HepG2 (cell line): ENCODE results near the gene CDK2AP2. TPM values are rescaled to one million over a fixed set of nuclear protein-coding genes. Genes with fewer than 3 reads are reported as not detected.

Source experiments
- ASH2L ChIP-seq: fragments of 300-600, 200-600 bp; sonication (generic); IDR thresholded peaks from 2 replicates; pipeline ENCODE4 v1.7.0; 2017; ENCODE audit warnings: low read depth, mild to moderate bottlenecking, moderate library complexity, mixed read lengths, low read length; ENCODE audit not compliant: insufficient read length
- HES4 ChIP-seq: sonication (generic); formaldehyde crosslinking; IDR thresholded peaks from 2 replicates; pipeline ENCODE4 v1.9.0; 2021; ENCODE audit warnings: mild to moderate bottlenecking, missing genetic modification reagents, borderline replicate concordance
- HMGXB3 ChIP-seq: sonication (generic); formaldehyde crosslinking; IDR thresholded peaks from 2 replicates; pipeline ENCODE4 v1.4.0; 2020; ENCODE audit warnings: missing genetic modification reagents, borderline replicate concordance
- MLXIP ChIP-seq: sonication (generic); formaldehyde crosslinking; IDR thresholded peaks from 2 replicates; pipeline ENCODE4 v1.9.0; 2021; ENCODE audit warnings: missing genetic modification reagents, borderline replicate concordance
- MTA3 ChIP-seq: sonication (generic); formaldehyde crosslinking; IDR thresholded peaks from 2 replicates; pipeline ENCODE4 v1.4.0; 2020; ENCODE audit warnings: missing genetic modification reagents
- NR1H2 ChIP-seq: sonication (generic); formaldehyde crosslinking; IDR thresholded peaks from 2 replicates; pipeline ENCODE4 v1.8.1; 2022; ENCODE audit warnings: low read depth, missing genetic modification reagents, borderline replicate concordance
- TRAFD1 ChIP-seq: sonication (generic); formaldehyde crosslinking; IDR thresholded peaks from 2 replicates; pipeline ENCODE4 v1.5.1; 2020; ENCODE audit warnings: missing genetic modification reagents, mild to moderate bottlenecking, borderline replicate concordance
- ZNF251 ChIP-seq: sonication (generic); formaldehyde crosslinking; IDR thresholded peaks from 2 replicates; pipeline ENCODE4 v1.9.0; 2021; ENCODE audit warnings: mild to moderate bottlenecking, missing genetic modification reagents
- ZNF563 ChIP-seq: sonication (generic); formaldehyde crosslinking; IDR thresholded peaks from 2 replicates; pipeline ENCODE4 v1.8.0; 2022; ENCODE audit warnings: mild to moderate bottlenecking, moderate library complexity, missing genetic modification reagents
- ZNF75D ChIP-seq: sonication (generic); formaldehyde crosslinking; IDR thresholded peaks from 2 replicates; pipeline ENCODE4 v1.8.1; 2023; ENCODE audit warnings: missing genetic modification reagents, mild to moderate bottlenecking, borderline replicate concordance
- ZNF766 ChIP-seq: sonication (generic); formaldehyde crosslinking; IDR thresholded peaks from 2 replicates; pipeline ENCODE4 v1.5.0; 2020; ENCODE audit warnings: missing genetic modification reagents, borderline replicate concordance
- polyA plus RNA-seq, 8 experiments: library from polyadenylated mRNA; depleted of rRNA in 3 of 8; stranded (reverse) in 7 of 8; unstranded in 1 of 8; fragments of >200 nt; fragmentation: Illumina TruSeq in 4 of 8; extraction: Trizol in 4 of 8; gene quantifications; 2 replicates each; pipeline versions ENCODE4 v1.2.1 to v1.2.3, GENCODE V29; 2011 to 2016; ENCODE audit warnings: low read depth in 4 of 8, missing spikeins in 1 of 8, mixed read lengths in 1 of 8; ENCODE audit not compliant: insufficient read depth in 1 of 8
- total RNA-seq, 5 experiments: library from RNA; depleted of rRNA; stranded (reverse); fragments of >200 nt; fragmentation: Illumina TruSeq; extraction: Trizol; gene quantifications; 2 replicates each; pipeline ENCODE4 v1.2.3, GENCODE V29; 2016; ENCODE audit warnings: low read depth in 1 of 5
- TF ChIP-seq, protein P1 (sequence below): sonication (generic); formaldehyde crosslinking; IDR thresholded peaks from 2 replicates; pipeline ENCODE4 v1.8.0; 2022; ENCODE audit warnings: mild to moderate bottlenecking, missing genetic modification reagents
- TF ChIP-seq, protein P2 (sequence below): sonication (generic); formaldehyde crosslinking; conservative IDR thresholded peaks from 2 replicates; pipeline ENCODE4 v1.4.0; 2020; ENCODE audit warnings: missing genetic modification reagents
- TF ChIP-seq, protein P3 (sequence below): sonication (generic); formaldehyde crosslinking; IDR thresholded peaks from 2 replicates; pipeline ENCODE4 v1.5.1; 2020; ENCODE audit warnings: missing genetic modification reagents, mild to moderate bottlenecking, borderline replicate concordance

The CDK2AP2 gene
- total and polyA plus RNA-seq, 2 of the 13 experiments (the other 11 are each of a cell fraction or from before 2014, with no cell fraction given): 15.0 to 23.2 TPM

DNA sequence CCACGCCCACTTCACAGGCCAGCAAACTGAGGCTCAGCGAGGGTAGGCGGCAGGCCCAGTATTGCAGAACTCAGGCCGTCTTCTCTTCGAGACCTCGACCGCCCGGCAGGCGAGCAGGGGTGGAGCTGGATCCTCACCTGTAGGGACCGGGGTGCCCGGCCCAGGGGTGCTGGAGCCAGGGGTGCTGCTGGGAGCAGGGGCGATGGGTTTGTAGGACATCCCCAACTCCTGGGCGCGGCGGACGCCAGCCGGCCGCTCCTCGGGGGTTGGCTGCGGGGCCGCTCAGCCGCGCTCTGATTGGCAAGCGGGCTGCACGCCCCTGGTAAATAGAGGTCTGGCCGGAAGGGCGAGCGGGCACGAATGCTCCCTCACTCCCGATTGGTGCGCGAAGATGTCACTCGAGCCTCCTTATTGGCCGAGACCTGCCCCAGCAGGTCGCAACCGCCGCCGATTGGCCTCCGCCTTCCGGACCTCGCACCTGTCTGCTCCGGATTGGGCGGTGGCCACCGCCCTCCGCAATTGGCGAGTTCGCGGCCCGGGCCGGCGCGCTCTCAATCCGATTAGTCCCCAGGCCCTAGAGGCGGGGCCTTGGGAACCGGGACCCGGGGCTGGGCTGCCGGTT is at the start of gene CDK2AP2 (continued):
- TF ChIP-seq, protein P1, sequence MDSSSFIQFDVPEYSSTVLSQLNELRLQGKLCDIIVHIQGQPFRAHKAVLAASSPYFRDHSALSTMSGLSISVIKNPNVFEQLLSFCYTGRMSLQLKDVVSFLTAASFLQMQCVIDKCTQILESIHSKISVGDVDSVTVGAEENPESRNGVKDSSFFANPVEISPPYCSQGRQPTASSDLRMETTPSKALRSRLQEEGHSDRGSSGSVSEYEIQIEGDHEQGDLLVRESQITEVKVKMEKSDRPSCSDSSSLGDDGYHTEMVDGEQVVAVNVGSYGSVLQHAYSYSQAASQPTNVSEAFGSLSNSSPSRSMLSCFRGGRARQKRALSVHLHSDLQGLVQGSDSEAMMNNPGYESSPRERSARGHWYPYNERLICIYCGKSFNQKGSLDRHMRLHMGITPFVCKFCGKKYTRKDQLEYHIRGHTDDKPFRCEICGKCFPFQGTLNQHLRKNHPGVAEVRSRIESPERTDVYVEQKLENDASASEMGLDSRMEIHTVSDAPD (CRISPR knock-in tag): no peak
- TF ChIP-seq HES4: peak; percentile 63; the same call in 1 of the 2 replicates
- TF ChIP-seq, protein P2, sequence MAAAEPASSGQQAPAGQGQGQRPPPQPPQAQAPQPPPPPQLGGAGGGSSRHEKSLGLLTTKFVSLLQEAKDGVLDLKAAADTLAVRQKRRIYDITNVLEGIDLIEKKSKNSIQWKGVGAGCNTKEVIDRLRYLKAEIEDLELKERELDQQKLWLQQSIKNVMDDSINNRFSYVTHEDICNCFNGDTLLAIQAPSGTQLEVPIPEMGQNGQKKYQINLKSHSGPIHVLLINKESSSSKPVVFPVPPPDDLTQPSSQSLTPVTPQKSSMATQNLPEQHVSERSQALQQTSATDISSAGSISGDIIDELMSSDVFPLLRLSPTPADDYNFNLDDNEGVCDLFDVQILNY (CRISPR knock-in tag): peak; percentile 88
- no peak for TF ChIP-seq MLXIP (CRISPR knock-in tag)
- no peak for TF ChIP-seq ZNF766 (CRISPR knock-in tag)
- no peak for TF ChIP-seq ZNF251
- no peak for TF ChIP-seq NR1H2
- TF ChIP-seq ZNF563 (CRISPR knock-in tag): peak; percentile 67
- no peak; the same call in 1 of the 2 replicates for TF ChIP-seq HMGXB3
- no peak for TF ChIP-seq ASH2L
- TF ChIP-seq MTA3: no peak
- no peak for TF ChIP-seq ZNF75D
- TF ChIP-seq, protein P3, sequence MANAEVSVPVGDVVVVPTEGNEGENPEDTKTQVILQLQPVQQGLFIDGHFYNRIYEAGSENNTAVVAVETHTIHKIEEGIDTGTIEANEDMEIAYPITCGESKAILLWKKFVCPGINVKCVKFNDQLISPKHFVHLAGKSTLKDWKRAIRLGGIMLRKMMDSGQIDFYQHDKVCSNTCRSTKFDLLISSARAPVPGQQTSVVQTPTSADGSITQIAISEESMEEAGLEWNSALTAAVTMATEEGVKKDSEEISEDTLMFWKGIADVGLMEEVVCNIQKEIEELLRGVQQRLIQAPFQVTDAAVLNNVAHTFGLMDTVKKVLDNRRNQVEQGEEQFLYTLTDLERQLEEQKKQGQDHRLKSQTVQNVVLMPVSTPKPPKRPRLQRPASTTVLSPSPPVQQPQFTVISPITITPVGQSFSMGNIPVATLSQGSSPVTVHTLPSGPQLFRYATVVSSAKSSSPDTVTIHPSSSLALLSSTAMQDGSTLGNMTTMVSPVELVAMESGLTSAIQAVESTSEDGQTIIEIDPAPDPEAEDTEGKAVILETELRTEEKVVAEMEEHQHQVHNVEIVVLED (CRISPR knock-in tag): no peak
- 0 out of 2 replicates have a peak, but pooled peaks have one; percentile 6 for TF ChIP-seq TRAFD1
